Thymus (tissue), 14 donors: ENCODE measurements around the gene GPRIN3. TPM values are rescaled to one million over a fixed set of nuclear protein-coding genes. Genes with fewer than 3 reads are reported as not detected.
A peak's percentile ranks its signal among the peaks of the same experiment; 100 is the strongest.

Experiments
- DNase-seq, 9 donors: peaks; one replicate each; pipeline ENCODE4 v3.0.0-alpha.2; 2013; ENCODE audit warnings: low spot score in 9 of 9, low read depth in 6 of 9, missing footprints in 1 of 9
- H3K27ac ChIP-seq, 2 donors: one replicate each; pipeline ENCODE4 v1.5.1; 2013; ENCODE audit warnings: control low read depth in 1 of 2, low read depth in 1 of 2, low read length in 1 of 2, mild to moderate bottlenecking in 1 of 2, moderate library complexity in 1 of 2
- H3K27me3 ChIP-seq, 2 donors: one replicate each; pipeline ENCODE4 v1.5.1; 2013; ENCODE audit warnings: low read length in 1 of 2; ENCODE audit not compliant: control insufficient read depth in 2 of 2, insufficient read depth in 1 of 2
- H3K36me3 ChIP-seq, 2 donors: one replicate each; pipeline ENCODE4 v1.5.1; 2013; ENCODE audit warnings: low read length in 1 of 2, mild to moderate bottlenecking in 1 of 2, moderate library complexity in 1 of 2; ENCODE audit not compliant: control insufficient read depth in 2 of 2, insufficient read depth in 2 of 2
- H3K4me1 ChIP-seq, 2 donors: one replicate each; pipeline ENCODE4 v1.5.1; 2013; ENCODE audit warnings: low read length in 2 of 2; ENCODE audit not compliant: control insufficient read depth in 2 of 2, insufficient read depth in 2 of 2
- H3K4me3 ChIP-seq, 2 donors: one replicate each; pipeline ENCODE4 v1.5.1; 2013; ENCODE audit warnings: low read length in 2 of 2, control low read depth in 1 of 2, mild to moderate bottlenecking in 1 of 2
- H3K9me3 ChIP-seq, 2 donors: one replicate each; pipeline ENCODE4 v1.5.1; 2013; ENCODE audit warnings: low read length in 1 of 2, mild to moderate bottlenecking in 1 of 2; ENCODE audit not compliant: control insufficient read depth in 2 of 2, insufficient read depth in 1 of 2
- WGBS: extraction: QIAGEN DNeasy Blood & Tissue Kit; methylation state at CpG from one replicate; pipeline ENCODE4 v1.1.7; 2013; 5-methylcytosine and 5-hydroxymethylcytosine counted together
- long read RNA-seq, 10 donors: transcript quantifications; one replicate each; lab custom pipeline, GENCODE V29; 2026
- polyA plus RNA-seq: library from polyadenylated mRNA; stranded (reverse); fragments of 200-250 nt; gene quantifications from one replicate; pipeline ENCODE4 v1.2.3, GENCODE V29; 2013
- total RNA-seq: library from RNA; stranded (reverse); fragments of 120-200 nt; gene quantifications from one replicate; pipeline ENCODE4 v1.2.4, GENCODE V29; 2013
- donor health status: healthy.

GPRIN3 gene
- total RNA-seq (3.4 TPM), polyA plus RNA-seq (2.6 TPM)
- long read RNA-seq, donor 1, full-length matches to known transcripts = 2 of 2 reads
- long read RNA-seq, donor 1, partial matches to known transcripts = 0 of 2 reads
- long read RNA-seq, donor 1, other reads (novel, unspliced or antisense) = 0 of 2 reads
- long read RNA-seq, donor 2 = 0 reads
- long read RNA-seq, donor 3, full-length matches to known transcripts = 8 of 8 reads
- long read RNA-seq, donor 3, partial matches to known transcripts = 0 of 8 reads
- long read RNA-seq, donor 3, other reads (novel, unspliced or antisense) = 0 of 8 reads
- long read RNA-seq, donor 4, full-length matches to known transcripts = 10 of 10 reads
- long read RNA-seq, donor 4, partial matches to known transcripts = 0 of 10 reads
- long read RNA-seq, donor 4, other reads (novel, unspliced or antisense) = 0 of 10 reads
- long read RNA-seq, donor 5, full-length matches to known transcripts = 11 of 11 reads
- long read RNA-seq, donor 5, partial matches to known transcripts = 0 of 11 reads
- long read RNA-seq, donor 5, other reads (novel, unspliced or antisense) = 0 of 11 reads
- long read RNA-seq, donor 6, full-length matches to known transcripts = 7 of 7 reads
- long read RNA-seq, donor 6, partial matches to known transcripts = 0 of 7 reads
- long read RNA-seq, donor 6, other reads (novel, unspliced or antisense) = 0 of 7 reads
- long read RNA-seq, donor 7, full-length matches to known transcripts = 8 of 8 reads
- long read RNA-seq, donor 7, partial matches to known transcripts = 0 of 8 reads
- long read RNA-seq, donor 7, other reads (novel, unspliced or antisense) = 0 of 8 reads
- long read RNA-seq, donor 8, full-length matches to known transcripts = 5 of 5 reads
- long read RNA-seq, donor 8, partial matches to known transcripts = 0 of 5 reads
- long read RNA-seq, donor 8, other reads (novel, unspliced or antisense) = 0 of 5 reads
- long read RNA-seq, donor 9, full-length matches to known transcripts = 5 of 5 reads
- long read RNA-seq, donor 9, partial matches to known transcripts = 0 of 5 reads
- long read RNA-seq, donor 9, other reads (novel, unspliced or antisense) = 0 of 5 reads
- long read RNA-seq, donor 10, full-length matches to known transcripts = 5 of 5 reads
- long read RNA-seq, donor 10, partial matches to known transcripts = 0 of 5 reads
- long read RNA-seq, donor 10, other reads (novel, unspliced or antisense) = 0 of 5 reads

GRCh38 chr4:89307446-89308160, at the start of gene GPRIN3:
Gene GPRIN3 (minus strand): TSS chr4:89307800. CDS start chr4:89250110, 57,690 bp downstream.
- WGBS = under 1% methylated on average over 67 of the region's 67 CpGs
- H3K27me3 ChIP-seq = peaks cover 2 to 9% of the 10 kb centered on the region in 2 donors
- no peaks in the 10 kb centered on the region for H3K9me3 ChIP-seq
- peak in 5 of 9 donors; percentile 33 to 74 (median 47) for DNase-seq
- H3K27ac ChIP-seq = peak within 1 kb of the TSS in 1 of 2 donors; percentile 53
- no peaks in the 10 kb centered on the region for H3K36me3 ChIP-seq
- peaks cover 7 to 14% of the 10 kb centered on the region in 2 donors for H3K4me1 ChIP-seq
- H3K4me3 ChIP-seq = peak within 1 kb of the TSS; percentile 49 to 80

DNA sequence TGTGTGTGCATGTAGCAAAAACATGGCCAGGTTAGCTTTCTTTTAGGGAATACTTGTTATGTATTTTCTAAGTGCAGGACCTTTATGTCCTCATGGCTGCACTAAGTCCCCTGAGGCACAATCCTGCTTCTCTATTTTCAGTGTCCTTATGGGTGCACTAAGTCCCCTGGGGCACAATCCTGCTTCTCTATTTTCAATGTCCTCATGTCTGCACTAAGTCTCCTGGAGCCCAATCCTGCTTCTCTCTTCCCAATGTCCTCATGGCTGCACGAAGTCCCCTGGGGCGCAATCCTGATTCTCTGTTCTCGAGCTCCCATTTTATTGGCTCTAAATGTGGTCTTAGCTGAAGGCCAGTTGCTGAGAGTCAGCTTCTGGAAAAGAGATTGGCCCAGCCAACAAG, 49.7 kb upstream of the GPRIN3 start:
- Histone ChIP-seq H3K4me1 (no peaks in the 10 kb centered on the region), H3K27ac (no peak overlapping the region), H3K27me3 (no peaks in the 10 kb centered on the region), H3K4me3 (no peak overlapping the region), H3K9me3 (no peaks in the 10 kb centered on the region), H3K36me3 (no peaks in the 10 kb centered on the region)
- over 99% methylated on average over 3 of the region's 3 CpGs for WGBS
- no peak for DNase-seq

- no peak for DNase-seq
- Histone ChIP-seq H3K36me3 (no peaks in the 10 kb centered on the region), H3K4me3 (no peak overlapping the region), H3K4me1 (no peaks in the 10 kb centered on the region), H3K9me3 (no peaks in the 10 kb centered on the region), H3K27me3 (no peaks in the 10 kb centered on the region), H3K27ac (no peak overlapping the region)
- WGBS = 95% methylated on average over 1 of the region's 1 CpG
Measured at GRCh38 chr4:89356086-89356485, 48.5 kb upstream of the GPRIN3 start.

DNA sequence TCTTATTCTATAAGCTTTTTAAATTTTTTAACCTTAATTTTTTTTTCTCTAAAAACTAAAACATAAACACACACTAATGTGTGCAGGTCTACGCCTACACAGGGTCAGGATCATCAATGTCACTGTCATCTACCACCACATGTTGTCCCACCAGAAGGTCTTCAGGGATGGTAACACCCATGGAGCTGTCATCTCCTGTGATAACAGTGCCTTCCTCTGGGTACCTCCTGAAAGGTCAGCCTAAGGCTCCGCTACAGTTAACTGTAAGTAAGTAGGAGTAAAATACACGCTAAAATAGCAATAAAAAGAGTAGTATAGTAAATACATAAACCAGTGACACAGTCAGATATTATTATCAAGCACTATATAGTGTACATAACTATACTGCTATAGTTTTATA, 45.9 kb upstream of the GPRIN3 start:
- Histone ChIP-seq H3K4me3 (no peak overlapping the region), H3K27ac (no peak overlapping the region), H3K4me1 (no peaks in the 10 kb centered on the region), H3K36me3 (no peaks in the 10 kb centered on the region), H3K27me3 (no peaks in the 10 kb centered on the region), H3K9me3 (no peaks in the 10 kb centered on the region)
- DNase-seq = no peak
- WGBS = 99% methylated on average over 3 of the region's 3 CpGs

DNA sequence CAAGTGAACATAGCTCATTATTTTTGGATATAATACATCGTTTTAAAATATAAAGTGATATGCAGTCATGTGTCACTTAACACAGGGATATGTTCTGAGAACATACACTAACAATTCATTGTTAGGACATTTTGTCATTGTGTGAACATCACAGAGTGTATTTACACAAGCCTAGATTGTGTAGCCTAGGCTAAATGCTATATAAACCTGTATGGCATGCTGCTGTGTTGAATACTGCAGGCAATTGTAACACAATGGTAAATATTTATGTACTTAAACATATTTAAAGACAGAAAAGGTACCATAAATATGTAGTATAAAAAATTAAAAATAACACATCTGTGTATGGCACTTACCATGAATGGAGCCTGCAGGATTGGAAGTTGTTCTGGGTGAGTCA, 44.9 kb upstream of the GPRIN3 start:
- no peak overlapping the region for H3K27ac ChIP-seq
- no peak for DNase-seq
- H3K9me3 ChIP-seq = no peaks in the 10 kb centered on the region
- H3K27me3 ChIP-seq = no peaks in the 10 kb centered on the region
- 96% methylated on average over 1 of the region's 1 CpG for WGBS
- H3K4me1 ChIP-seq = no peaks in the 10 kb centered on the region
- no peak overlapping the region for H3K4me3 ChIP-seq
- no peaks in the 10 kb centered on the region for H3K36me3 ChIP-seq

DNA sequence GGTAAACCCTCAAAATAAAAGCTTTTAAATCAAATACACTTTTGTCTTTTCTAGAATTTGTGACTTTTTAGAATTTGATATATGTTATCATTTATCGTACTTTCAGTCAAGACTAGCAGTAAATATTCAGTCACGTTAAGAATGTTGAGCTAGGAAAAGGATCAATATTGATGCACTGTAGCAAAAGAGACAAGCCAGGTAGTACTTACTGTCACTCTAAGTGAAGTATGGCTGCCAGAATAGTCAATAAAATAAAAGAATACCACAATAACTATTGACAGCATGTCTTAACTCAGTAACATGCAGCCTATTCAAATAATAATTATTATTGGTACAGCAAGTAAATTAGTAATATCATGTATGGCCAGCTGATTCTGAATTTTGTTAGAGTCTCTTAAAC, 43.6 kb upstream of the GPRIN3 start:
- no peaks in the 10 kb centered on the region for H3K27me3 ChIP-seq
- WGBS = 96% methylated on average over 2 of the region's 2 CpGs
- H3K9me3 ChIP-seq = no peaks in the 10 kb centered on the region
- H3K36me3 ChIP-seq = no peaks in the 10 kb centered on the region
- H3K4me3 ChIP-seq = no peak overlapping the region
- no peaks in the 10 kb centered on the region for H3K4me1 ChIP-seq
- DNase-seq = no peak
- H3K27ac ChIP-seq = no peak overlapping the region

DNA sequence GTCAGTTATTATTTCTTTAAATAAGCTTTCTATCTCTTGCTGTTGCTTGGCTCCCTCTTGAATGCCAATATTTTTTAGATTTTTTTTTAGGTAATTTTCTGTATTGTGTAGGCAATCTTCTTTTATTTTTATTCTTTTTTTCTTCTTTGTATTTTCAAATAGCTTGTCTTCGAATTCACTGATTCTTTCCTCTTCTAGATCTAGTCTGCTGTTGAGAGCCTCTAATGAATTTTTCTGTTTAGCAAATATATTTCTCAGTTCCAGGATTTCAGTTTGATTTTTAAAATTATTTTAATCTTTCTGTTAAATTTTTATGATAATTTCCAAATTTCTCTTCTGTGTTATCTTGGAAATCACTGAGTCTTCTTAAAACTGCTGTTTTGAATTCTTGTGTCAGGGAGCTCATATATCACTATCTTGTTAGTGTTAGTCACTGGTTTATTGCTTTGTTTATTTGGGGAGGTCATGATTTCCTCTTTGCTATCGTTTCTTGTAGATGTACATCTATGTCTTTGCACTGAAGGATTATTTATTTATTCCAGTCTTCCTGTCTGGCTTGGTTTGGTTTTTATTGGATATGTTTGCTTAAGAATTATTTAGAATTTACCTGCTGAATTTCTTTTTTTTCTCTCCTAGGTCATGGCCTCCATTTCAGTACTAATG, 39.9 kb upstream of the GPRIN3 start:
- H3K27ac ChIP-seq = no peak overlapping the region
- H3K9me3 ChIP-seq = no peaks in the 10 kb centered on the region
- H3K36me3 ChIP-seq = no peaks in the 10 kb centered on the region
- H3K4me1 ChIP-seq = no peaks in the 10 kb centered on the region
- H3K27me3 ChIP-seq = no peaks in the 10 kb centered on the region
- H3K4me3 ChIP-seq = no peak overlapping the region
- 97% methylated on average over 2 of the region's 2 CpGs for WGBS
- DNase-seq = no peak

DNA sequence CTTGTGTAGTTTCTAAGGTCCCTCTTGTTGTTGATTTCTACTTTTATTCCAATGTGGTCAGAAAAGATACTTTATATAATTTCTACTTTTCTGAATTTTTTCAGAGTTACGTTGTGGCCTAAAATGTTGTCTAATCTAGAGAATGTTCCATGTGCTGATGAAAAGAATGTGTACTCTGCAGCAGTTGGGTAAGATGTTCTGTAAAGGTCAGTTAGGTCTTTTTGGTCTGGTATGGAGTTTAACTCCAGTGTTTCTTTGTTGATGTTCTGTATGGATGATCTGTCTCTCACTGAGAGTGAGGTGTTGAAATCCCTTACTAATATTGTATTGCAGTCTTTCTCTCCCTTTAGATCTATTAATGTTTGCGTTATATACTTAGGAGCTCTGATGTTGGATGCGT, 37.0 kb upstream of the GPRIN3 start:
- no peak overlapping the region for H3K27ac ChIP-seq
- DNase-seq = no peak
- H3K36me3 ChIP-seq = no peaks in the 10 kb centered on the region
- no peaks in the 10 kb centered on the region for H3K9me3 ChIP-seq
- H3K27me3 ChIP-seq = no peaks in the 10 kb centered on the region
- H3K4me1 ChIP-seq = no peaks in the 10 kb centered on the region
- no peak overlapping the region for H3K4me3 ChIP-seq
- WGBS = 98% methylated on average over 3 of the region's 3 CpGs
